ENCODE data around the gene CKM. TPM values are rescaled to one million over a fixed set of nuclear protein-coding genes. Genes with fewer than 3 reads are reported as not detected.

Gene CKM
- total RNA-seq, result not detected in 2 replicates

GRCh38 chr19:45322744-45323281, at the start of gene CKM:
Gene CKM (minus strand): TSS chr19:45322875. CDS start chr19:45319713, 3,162 bp downstream.

GRCh38 chr19:45370410-45371204, 47.9 kb upstream of the CKM start, which contains the start of gene ERCC2:
Gene ERCC2 (minus strand): TSS chr19:45370573. CDS start chr19:45370540, 33 bp downstream.

GRCh38 chr19:45340232-45340898, 17.7 kb upstream of the CKM start, which contains the start of gene KLC3:
Gene KLC3 (plus strand): TSS chr19:45340750. CDS start chr19:45345542, 4,792 bp downstream.

Other genes starting within 250 kb of the CKM start
- gene ZNF296, start 246.4 kb downstream of the CKM start, total RNA-seq, result not detected in 2 replicates
- gene GEMIN7, start 243.6 kb downstream of the CKM start, total RNA-seq, result 9.9 and 11.8 TPM in 2 replicates
- 25.0 and 32.2 TPM in 2 replicates for gene PPP1R37, start 229.7 kb downstream of the CKM start, total RNA-seq
- 0.47 and 0.52 TPM in 2 replicates for gene NKPD1, start 161.9 kb downstream of the CKM start, total RNA-seq
- gene TRAPPC6A, start 144.6 kb downstream of the CKM start, total RNA-seq, result 11.0 and 13.4 TPM in 2 replicates
- 1.8 and 2.2 TPM in 2 replicates for gene BLOC1S3, start 144.1 kb downstream of the CKM start, total RNA-seq
- gene EXOC3L2, start 77.5 kb downstream of the CKM start, total RNA-seq, result 0.16 TPM in 1 of 2 replicates, not detected in the other
- gene MARK4, start 71.6 kb downstream of the CKM start, total RNA-seq, result 8.2 and 15.9 TPM in 2 replicates
- 0.16 TPM in 1 of 2 replicates, not detected in the other for gene KLC3, start 17.9 kb upstream of the CKM start, total RNA-seq
- gene ERCC2, start 47.7 kb upstream of the CKM start, total RNA-seq, result 12.5 and 13.2 TPM in 2 replicates
- 0.60 and 1.3 TPM in 2 replicates for gene PPP1R13L, start 82.2 kb upstream of the CKM start, total RNA-seq
- 1.5 and 2.0 TPM in 2 replicates for gene POLR1G, start 83.8 kb upstream of the CKM start, total RNA-seq
- 45.9 and 58.8 TPM in 2 replicates for gene ERCC1, start 101.0 kb upstream of the CKM start, total RNA-seq
- 0.79 and 1.1 TPM in 2 replicates for gene FOSB, start 145.1 kb upstream of the CKM start, total RNA-seq
- 8.5 and 12.1 TPM in 2 replicates for gene RTN2, start 174.2 kb upstream of the CKM start, total RNA-seq
- gene PPM1N, start 175.6 kb upstream of the CKM start, total RNA-seq, result 5.5 and 7.5 TPM in 2 replicates
- gene VASP, start 184.6 kb upstream of the CKM start, total RNA-seq, result 18.9 and 32.5 TPM in 2 replicates